Naive thymus-derived CD4-positive, alpha-beta T cell (primary cell): Measurements from ENCODE around the gene ZNF593. TPM values are rescaled to one million over a fixed set of nuclear protein-coding genes. Genes with fewer than 3 reads are reported as not detected.

Experiments used
- ATAC-seq: fragments of 150-1000 bp; cut with Tn5 transposase; 2 replicates; pipeline ENCODE4 v1.10.0; 2021; ENCODE audit warnings: mild to moderate bottlenecking, moderate library complexity
- CTCF ChIA-PET: fragments of 350-600 bp; sonication (Branson Sonifier 250); formaldehyde crosslinking; loops from one replicate; lab custom pipeline; 2021; ENCODE audit warnings: antibody characterized with exemption; lab: Charles Lee
- POLR2A ChIA-PET: fragments of 350-600 bp; sonication (Branson Sonifier 250); formaldehyde crosslinking; loops from one replicate; lab custom pipeline; 2021; ENCODE audit warnings: antibody characterized with exemption, inconsistent platforms; lab: Charles Lee
- DNase-seq, 9 donors: peaks; one replicate each; pipeline versions ENCODE4 v3.0.0 to v3.0.0-alpha.2; 2020 to 2022; ENCODE audit warnings: mixed read lengths in 1 of 9
- H3K27ac ChIP-seq: one replicate; pipeline ENCODE4 v1.7.0; 2013; ENCODE audit warnings: mild to moderate bottlenecking, low read depth, low read length, moderate library complexity
- H3K27me3 ChIP-seq, 2 donors: one replicate each; pipeline ENCODE4 v1.7.0; 2013; ENCODE audit warnings: low read length in 2 of 2, mild to moderate bottlenecking in 2 of 2, moderate library complexity in 2 of 2; ENCODE audit not compliant: control insufficient read depth in 2 of 2, insufficient read depth in 2 of 2
- H3K36me3 ChIP-seq, 3 experiments: 1 replicate in 2 of 3; 2 replicates in 1 of 3; pipeline ENCODE4 v1.7.0; 2013; ENCODE audit warnings: low read length in 3 of 3, mild to moderate bottlenecking in 3 of 3, moderate library complexity in 1 of 3; ENCODE audit not compliant: insufficient read depth in 3 of 3, control insufficient read depth in 2 of 3
- H3K4me1 ChIP-seq, 2 donors: one replicate each; pipeline ENCODE4 v1.7.0; 2013; ENCODE audit warnings: low read length in 2 of 2, mild to moderate bottlenecking in 2 of 2, moderate library complexity in 1 of 2; ENCODE audit not compliant: control insufficient read depth in 2 of 2, insufficient read depth in 2 of 2
- H3K4me3 ChIP-seq: 2 replicates; pipeline ENCODE4 v1.7.0; 2013; ENCODE audit warnings: mild to moderate bottlenecking, low read length
- H3K9me3 ChIP-seq, 3 experiments: 1 replicate in 2 of 3; 2 replicates in 1 of 3; pipeline ENCODE4 v1.7.0; 2013; ENCODE audit warnings: low read length in 3 of 3; ENCODE audit not compliant: control insufficient read depth in 2 of 3
- H3K27ac Mint-ChIP-seq, 9 donors: one replicate each; pipeline ENCODE4 v1.8.0; 2020 to 2022; ENCODE audit warnings: mixed read lengths in 9 of 9, mild to moderate bottlenecking in 8 of 9, moderate library complexity in 5 of 9, inconsistent platforms in 2 of 9
- H3K27me3 Mint-ChIP-seq, 5 donors: one replicate each; pipeline ENCODE4 v1.8.0; 2021 to 2022; ENCODE audit warnings: mixed read lengths in 5 of 5, mild to moderate bottlenecking in 1 of 5
- H3K36me3 Mint-ChIP-seq, 5 donors: one replicate each; pipeline ENCODE4 v1.8.0; 2020 to 2022; ENCODE audit warnings: mixed read lengths in 5 of 5, mild to moderate bottlenecking in 3 of 5, inconsistent platforms in 1 of 5
- H3K4me1 Mint-ChIP-seq, 7 donors: one replicate each; pipeline ENCODE4 v1.8.0; 2020 to 2022; ENCODE audit warnings: mixed read lengths in 7 of 7, mild to moderate bottlenecking in 3 of 7, inconsistent platforms in 1 of 7
- H3K4me3 Mint-ChIP-seq, 10 donors: one replicate each; pipeline ENCODE4 v1.8.0; 2020 to 2022; ENCODE audit warnings: mild to moderate bottlenecking in 10 of 10, mixed read lengths in 10 of 10, moderate library complexity in 6 of 10, inconsistent platforms in 2 of 10
- H3K9me3 Mint-ChIP-seq, 11 donors: one replicate each; pipeline ENCODE4 v1.8.0; 2020 to 2022; ENCODE audit warnings: mixed read lengths in 11 of 11, mild to moderate bottlenecking in 4 of 11, inconsistent platforms in 1 of 11, moderate library complexity in 1 of 11
- intact Hi-C, 2 donors: fragments of 100-400 bp; cut with micrococcal nuclease; formaldehyde crosslinking; loops; one replicate each; pipeline ENCODE4 v1.15.1; 2023
- polyA plus RNA-seq, 2 donors: library from polyadenylated mRNA; unstranded; fragments of 300-500 nt; fragmentation: Illumina TruSeq; gene quantifications; one replicate each; pipeline ENCODE4 v1.2.3, GENCODE V29; 2021
- total RNA-seq, 6 experiments: library from RNA in 5 of 6; stranded (reverse) in 5 of 6; gene quantifications; 1 replicate in 5 of 6; 2 replicates in 1 of 6; pipeline ENCODE4 v1.2.3 and lab custom pipeline; 2021 to 2026

ZNF593 gene
- total and polyA plus RNA-seq, 7 experiments from 2014 or later: 7.8 to 36.3 (median 13.4) TPM

DNA sequence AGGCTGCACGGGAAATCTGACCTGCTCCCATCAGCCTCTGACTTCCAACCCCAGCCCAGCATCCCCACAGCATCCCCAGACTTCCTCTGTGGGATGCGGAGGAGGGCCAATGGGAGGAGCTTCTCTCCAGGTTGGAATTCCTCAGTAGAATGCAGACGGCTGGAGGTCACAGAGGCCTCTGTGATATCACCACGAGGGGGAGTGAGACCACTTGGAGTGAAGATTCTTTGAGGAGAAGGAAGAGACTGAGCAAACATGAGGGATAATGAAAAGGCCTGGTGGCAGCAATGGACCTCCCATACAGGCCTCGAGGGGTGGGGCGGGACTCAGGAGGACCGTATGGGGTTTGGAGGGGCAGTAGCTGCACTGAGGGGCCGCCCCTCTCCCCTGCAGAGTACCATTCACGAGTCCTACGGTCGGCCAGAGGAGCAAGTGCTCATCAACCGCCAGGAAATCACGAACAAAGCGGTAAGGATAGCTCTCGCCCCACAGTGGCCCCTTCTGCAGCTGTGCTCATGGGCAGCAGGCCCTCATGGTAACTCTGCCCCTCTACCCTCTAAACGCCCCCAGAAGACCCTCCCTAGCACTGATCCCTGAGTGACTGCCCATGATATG lies 20.8 kb downstream of the ZNF593 start, which contains the start of gene CATSPER4:
CATSPER4 (plus strand) TSS at position 230 of the 615 bp plus-strand sequence; CDS start at position 256, 26 bp downstream.
- CTCF ChIA-PET: interaction anchor here (1.0 to 1.7 kb wide), 2 partner anchors 43 to 45 kb away, joined by 3 to 9 read pairs; partner anchors contain the start of gene CEP85
- peaks cover 8 to 37% (median 23%) of the 10 kb centered on the region in 7 donors for H3K4me1 Mint-ChIP-seq
- H3K36me3 Mint-ChIP-seq: peaks cover 0 to 2% (median 0%) of the 10 kb centered on the region in 5 donors
- peaks cover 0 to 2% (median 0%) of the 10 kb centered on the region in 11 donors for H3K9me3 Mint-ChIP-seq
- Histone ChIP-seq H3K4me1 (peaks cover 0 to 8% of the 10 kb centered on the region in 2 donors), H3K9me3 (no peaks in the 10 kb centered on the region), H3K4me3 (no peak within 1 kb of the TSS), H3K36me3 (no peaks in the 10 kb centered on the region), H3K27ac (no peak within 1 kb of the TSS), H3K27me3 (no peaks in the 10 kb centered on the region)
- POLR2A ChIA-PET: no interaction called here
- peaks cover 0 to 4% (median 0%) of the 10 kb centered on the region in 5 donors for H3K27me3 Mint-ChIP-seq
- intact Hi-C loops: loop anchor here (1.0 to 5.0 kb wide), 2 partner anchors 42 to 44 kb away; partner anchors contain the start of gene CEP85 (in 2 of the 2)
- no peak for ATAC-seq
- peak within 1 kb of the TSS in 3 of 10 donors; percentile 4 to 77 (median 65) for H3K4me3 Mint-ChIP-seq
- peak within 1 kb of the TSS in 6 of 9 donors; percentile 11 to 78 (median 60) for H3K27ac Mint-ChIP-seq
- DNase-seq: peak in 3 of 9 donors; percentile 19 to 27 (median 20)

DNA sequence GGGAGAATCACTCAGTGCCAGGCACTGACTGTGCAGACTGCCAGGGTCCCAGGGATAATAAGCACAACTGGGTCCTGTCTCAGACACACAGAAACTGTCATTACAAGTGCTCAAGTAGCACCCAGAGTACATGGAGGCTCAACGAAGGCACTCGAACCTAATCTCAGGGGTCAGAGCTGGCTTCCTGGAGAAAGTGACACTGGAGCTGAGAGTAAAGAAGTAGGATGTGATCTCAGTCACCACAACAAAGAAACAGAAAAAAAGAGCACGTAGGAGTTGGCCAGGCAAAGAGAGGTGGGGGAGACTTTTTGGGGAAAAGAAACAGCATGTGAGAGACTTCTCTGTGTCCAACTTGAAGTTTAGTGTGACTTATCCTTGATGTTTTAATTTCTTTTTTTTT lies 22.0 kb downstream of the ZNF593 start:
- Histone ChIP-seq H3K27me3 (no peaks in the 10 kb centered on the region), H3K4me1 (peaks cover 0 to 8% of the 10 kb centered on the region in 2 donors), H3K9me3 (no peaks in the 10 kb centered on the region), H3K27ac (no peak overlapping the region), H3K4me3 (no peak overlapping the region), H3K36me3 (no peaks in the 10 kb centered on the region)
- ChIA-PET CTCF (no interaction called here), POLR2A (interaction anchor here (0.6 kb wide), 1 partner anchor 700 kb away, joined by 6 read pairs; no protein-coding TSS in a partner anchor)
- DNase-seq: peak in 1 of 9 donors; percentile 19
- Mint-ChIP-seq H3K4me1 (peaks cover 8 to 37% (median 23%) of the 10 kb centered on the region in 7 donors), H3K36me3 (peaks cover 0 to 2% (median 0%) of the 10 kb centered on the region in 5 donors), H3K27ac (peak overlapping the region in 7 of 9 donors; percentile 11 to 77 (median 51)), H3K4me3 (peak overlapping the region in 5 of 10 donors; percentile 9 to 77 (median 65)), H3K27me3 (peaks cover 0 to 6% (median 0%) of the 10 kb centered on the region in 5 donors), H3K9me3 (peaks cover 0 to 2% (median 0%) of the 10 kb centered on the region in 11 donors)
- intact Hi-C loops: loop anchor here in 1 of 2 donors (5.0 kb wide), 1 partner anchor 41 kb away; the partner anchor contains the start of gene CEP85
- ATAC-seq: no peak

DNA sequence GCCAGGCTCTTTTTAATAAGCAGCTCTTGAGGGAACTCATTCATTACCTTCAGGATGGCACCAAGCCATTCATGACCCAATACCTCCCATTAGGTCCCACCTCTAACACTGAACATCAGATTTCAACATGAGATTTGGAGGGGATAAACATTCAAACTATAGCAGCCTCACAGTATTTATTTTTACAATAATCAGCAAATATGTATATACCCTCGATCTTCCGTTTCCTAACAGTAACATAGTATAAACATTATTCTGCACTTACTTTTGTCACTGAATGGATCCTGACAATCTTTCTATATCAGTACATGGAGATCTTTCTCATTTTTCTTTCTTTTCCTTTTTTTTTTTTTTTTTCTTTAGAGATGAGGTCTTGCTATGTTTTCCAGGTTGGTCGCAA lies 26.1 kb downstream of the ZNF593 start:
- Mint-ChIP-seq H3K4me3 (no peak overlapping the region), H3K9me3 (peaks cover 0 to 2% (median 0%) of the 10 kb centered on the region in 11 donors), H3K27me3 (peaks cover 0 to 9% (median 0%) of the 10 kb centered on the region in 5 donors), H3K27ac (no peak overlapping the region), H3K4me1 (peaks cover 14 to 42% (median 34%) of the 10 kb centered on the region in 7 donors), H3K36me3 (peaks cover 0 to 2% (median 0%) of the 10 kb centered on the region in 5 donors)
- Histone ChIP-seq H3K27me3 (no peaks in the 10 kb centered on the region), H3K9me3 (no peaks in the 10 kb centered on the region), H3K36me3 (no peaks in the 10 kb centered on the region), H3K4me1 (peaks cover 0 to 10% of the 10 kb centered on the region in 2 donors), H3K27ac (no peak overlapping the region), H3K4me3 (no peak overlapping the region)
- ChIA-PET CTCF (no interaction called here), POLR2A (interaction anchor here (0.7 kb wide), 1 partner anchor 1490 kb away, joined by 4 read pairs; no protein-coding TSS in a partner anchor)
- DNase-seq (no peak), ATAC-seq (no peak)
- intact Hi-C loops: no loop called here

DNA sequence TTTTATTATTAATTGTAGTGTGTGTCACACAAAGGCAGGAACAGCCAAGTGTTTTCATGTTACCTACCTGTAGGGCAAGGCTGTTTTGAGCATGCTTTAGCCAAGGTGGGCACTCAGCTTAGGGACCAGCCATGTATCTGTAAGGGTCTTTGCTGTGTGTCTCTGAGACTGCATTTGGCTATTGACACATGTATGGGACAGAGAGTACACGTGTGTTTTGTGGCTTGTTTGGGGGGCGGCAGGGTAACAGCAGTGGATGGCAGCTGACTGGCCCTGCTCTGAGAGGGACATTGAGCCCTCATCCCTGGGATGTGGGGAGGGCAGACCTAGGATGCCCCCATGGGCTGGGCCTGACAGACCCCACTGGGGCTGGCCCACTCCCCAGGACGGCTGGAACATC lies 27.6 kb downstream of the ZNF593 start:
- DNase-seq: no peak
- no peak for ATAC-seq
- Mint-ChIP-seq H3K27me3 (peaks cover 0 to 7% (median 0%) of the 10 kb centered on the region in 5 donors), H3K4me3 (no peak overlapping the region), H3K27ac (peak overlapping the region in 1 of 9 donors; percentile 10), H3K4me1 (peaks cover 14 to 45% (median 36%) of the 10 kb centered on the region in 7 donors), H3K36me3 (no peaks in the 10 kb centered on the region), H3K9me3 (no peaks in the 10 kb centered on the region)
- CTCF ChIA-PET: no interaction called here
- no peak overlapping the region for H3K27ac ChIP-seq
- H3K36me3 ChIP-seq: no peaks in the 10 kb centered on the region
- peaks cover 4 to 16% of the 10 kb centered on the region in 2 donors for H3K4me1 ChIP-seq
- no peaks in the 10 kb centered on the region for H3K9me3 ChIP-seq
- H3K27me3 ChIP-seq: no peaks in the 10 kb centered on the region
- intact Hi-C loops: no loop called here
- POLR2A ChIA-PET: no interaction called here
- no peak overlapping the region for H3K4me3 ChIP-seq

DNA sequence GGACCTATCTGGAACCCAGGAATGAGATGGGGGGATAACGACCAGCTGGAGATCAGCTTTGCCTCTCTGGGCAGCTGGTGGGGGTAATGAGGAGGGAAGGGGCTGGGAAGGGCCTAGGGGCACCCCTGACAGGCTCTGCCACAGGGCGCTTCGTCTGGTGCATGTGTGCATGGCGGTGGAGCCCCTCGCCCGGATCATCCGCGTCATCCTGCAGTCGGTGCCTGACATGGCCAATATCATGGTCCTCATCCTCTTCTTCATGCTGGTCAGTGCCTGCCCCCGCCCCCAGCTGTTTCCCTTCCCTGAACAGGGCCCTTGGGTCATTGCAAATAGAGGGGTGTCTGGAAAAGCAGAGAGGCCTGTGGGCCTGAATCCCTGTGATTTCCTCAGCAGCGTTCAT lies 28.1 kb downstream of the ZNF593 start:
- no peaks in the 10 kb centered on the region for H3K36me3 ChIP-seq
- H3K4me1 Mint-ChIP-seq: peaks cover 19 to 47% (median 38%) of the 10 kb centered on the region in 7 donors
- intact Hi-C loops: no loop called here
- peak overlapping the region in 3 of 9 donors; percentile 20 to 98 (median 42) for H3K27ac Mint-ChIP-seq
- DNase-seq: no peak
- H3K9me3 Mint-ChIP-seq: no peaks in the 10 kb centered on the region
- CTCF ChIA-PET: no interaction called here
- POLR2A ChIA-PET: no interaction called here
- peaks cover 8 to 21% of the 10 kb centered on the region in 2 donors for H3K4me1 ChIP-seq
- H3K9me3 ChIP-seq: no peaks in the 10 kb centered on the region
- no peak overlapping the region for H3K27ac ChIP-seq
- no peaks in the 10 kb centered on the region for H3K36me3 Mint-ChIP-seq
- H3K27me3 Mint-ChIP-seq: peaks cover 0 to 7% (median 0%) of the 10 kb centered on the region in 5 donors
- H3K27me3 ChIP-seq: no peaks in the 10 kb centered on the region
- ATAC-seq: no peak
- H3K4me3 ChIP-seq: no peak overlapping the region
- H3K4me3 Mint-ChIP-seq: no peak overlapping the region

DNA sequence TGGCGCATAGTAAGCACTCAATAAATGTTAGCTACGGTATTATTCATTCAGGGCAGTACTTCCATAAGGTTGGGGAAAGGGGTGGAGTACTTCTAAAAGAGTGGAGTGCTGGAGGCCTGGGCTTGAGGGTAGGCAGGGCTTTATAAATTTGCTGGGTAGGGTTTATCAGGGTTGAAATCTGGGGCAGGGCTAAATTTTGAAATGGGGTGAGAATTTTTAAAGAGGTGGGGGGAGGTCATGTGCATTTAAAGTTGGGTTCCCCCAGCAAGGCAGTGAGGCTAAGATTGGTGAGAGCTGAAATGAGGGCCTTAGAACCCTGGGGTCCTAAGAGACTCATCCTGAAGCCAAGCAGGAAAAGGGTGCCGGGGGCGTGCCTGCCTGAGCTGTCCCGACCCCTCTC lies 30.7 kb downstream of the ZNF593 start:
- peaks cover 0 to 5% (median 0%) of the 10 kb centered on the region in 5 donors for H3K27me3 Mint-ChIP-seq
- no peak overlapping the region for H3K4me3 ChIP-seq
- peaks cover 21 to 50% (median 39%) of the 10 kb centered on the region in 7 donors for H3K4me1 Mint-ChIP-seq
- peaks cover 8 to 28% of the 10 kb centered on the region in 2 donors for H3K4me1 ChIP-seq
- CTCF ChIA-PET: no interaction called here
- POLR2A ChIA-PET: no interaction called here
- DNase-seq (no peak), ATAC-seq (no peak)
- no peak overlapping the region for H3K27ac ChIP-seq
- peak overlapping the region; percentile 28 to 98 (median 91) for H3K27ac Mint-ChIP-seq
- no peaks in the 10 kb centered on the region for H3K9me3 ChIP-seq
- no peaks in the 10 kb centered on the region for H3K27me3 ChIP-seq
- peak overlapping the region in 1 of 10 donors; percentile 90 for H3K4me3 Mint-ChIP-seq
- H3K36me3 ChIP-seq: no peaks in the 10 kb centered on the region
- intact Hi-C loops: no loop called here
- H3K9me3 Mint-ChIP-seq: no peaks in the 10 kb centered on the region
- H3K36me3 Mint-ChIP-seq: no peaks in the 10 kb centered on the region
